Measurements from ENCODE around the gene CPT1C. TPM values are rescaled to one million over a fixed set of nuclear protein-coding genes. Genes with fewer than 3 reads are reported as not detected.

CPT1C gene
- total and polyA plus RNA-seq, 2 donors (not counting 3 experiments of a cell fraction or from before 2014, with no cell fraction given): 45.7 to 80.8 TPM

DNA sequence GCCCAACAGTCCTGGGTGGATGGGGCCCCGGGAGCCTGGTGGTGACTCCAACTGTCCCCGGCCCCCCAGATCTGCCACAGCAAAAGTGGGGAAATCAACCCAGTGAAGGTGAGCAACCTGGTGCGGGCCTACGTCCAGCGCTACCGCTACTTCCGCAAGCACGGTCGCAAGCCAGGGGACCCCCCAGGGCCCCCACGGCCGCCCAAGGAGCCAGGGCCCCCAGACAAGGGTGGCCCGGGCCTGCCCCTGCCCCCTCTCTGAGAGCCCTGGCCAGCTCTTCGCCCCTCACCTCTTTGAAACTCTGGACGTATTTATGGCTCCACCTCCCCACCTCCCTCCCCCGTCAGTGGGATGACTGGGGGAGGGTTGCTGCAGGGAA, 32.8 kb upstream of the CPT1C start:
- FAIRE-seq: no peak
- dilution Hi-C loops (cut with MboI; ENCODE audit: extremely low pct_ligation_motif_present, low sequenced_read_pairs): no loop called here

More for the DNA sequence above, 32.8 kb upstream of the CPT1C start:
- peaks cover 17 to 73% of the 10 kb centered on the region in 2 experiments for H3K36me3 ChIP-seq (ENCODE audit: control insufficient read depth in 2 of 2, extremely low read depth in 1 of 2, insufficient read depth in 2 of 2, low read length in 2 of 2)
- H3K4me3 ChIP-seq (replicated peaks in 1 of 3; ENCODE audit: insufficient read depth in 1 of 3, low read depth in 1 of 3, low read length in 3 of 3): no peak overlapping the region
- H3K4me1 ChIP-seq (ENCODE audit: control insufficient read depth, extremely low read depth, insufficient read depth, low read length): no peaks in the 10 kb centered on the region
- H3K9me3 ChIP-seq (replicated peaks; ENCODE audit: control insufficient read depth, insufficient read depth, low read length): no peaks in the 10 kb centered on the region
- DNase-seq (ENCODE audit: low read depth, low spot score): no peak
- no peak overlapping the region for H3K4me2 ChIP-seq (ENCODE audit: insufficient read depth, low read length)
- TSS peak; percentile 93 for BruUV-seq (replicated peaks)
- H3K9ac ChIP-seq (replicated peaks; ENCODE audit: extremely low read depth, insufficient read depth, low read length): no peak overlapping the region
- no peak overlapping the region for H2AFZ ChIP-seq (ENCODE audit: low read depth, low read length)
- intact Hi-C loops (cut with micrococcal nuclease): no loop called here
- ChIA-PET CTCF (interaction anchor here (0.6 to 1.5 kb wide), 3 partner anchors 11 to 24 kb away, joined by 3 to 6 read pairs (median 4); no protein-coding TSS in a partner anchor), POLR2A (no interaction called here)
- TF ChIP-seq FOS (IDR thresholded peaks at IDR 0.05; ENCODE audit: borderline replicate concordance, insufficient read depth, low read length) (no peak), MYC (IDR thresholded peaks at IDR 0.05; ENCODE audit: low read depth, low read length) (no peak), GATA2 (IDR thresholded peaks at IDR 0.05; ENCODE audit: insufficient read depth, insufficient read length, low read depth, low read length) (no peak), JUN (IDR thresholded peaks at IDR 0.05; ENCODE audit: borderline replicate concordance, insufficient read depth, insufficient read length, low read depth) (no peak), POLR2A (IDR thresholded peaks at IDR 0.05; ENCODE audit: low read depth, low read length) (no peak), POLR2AphosphoS5 (IDR thresholded peaks at IDR 0.05; ENCODE audit: insufficient read depth, low read depth, low read length) (no peak)
- TF ChIP-seq, protein P1, sequence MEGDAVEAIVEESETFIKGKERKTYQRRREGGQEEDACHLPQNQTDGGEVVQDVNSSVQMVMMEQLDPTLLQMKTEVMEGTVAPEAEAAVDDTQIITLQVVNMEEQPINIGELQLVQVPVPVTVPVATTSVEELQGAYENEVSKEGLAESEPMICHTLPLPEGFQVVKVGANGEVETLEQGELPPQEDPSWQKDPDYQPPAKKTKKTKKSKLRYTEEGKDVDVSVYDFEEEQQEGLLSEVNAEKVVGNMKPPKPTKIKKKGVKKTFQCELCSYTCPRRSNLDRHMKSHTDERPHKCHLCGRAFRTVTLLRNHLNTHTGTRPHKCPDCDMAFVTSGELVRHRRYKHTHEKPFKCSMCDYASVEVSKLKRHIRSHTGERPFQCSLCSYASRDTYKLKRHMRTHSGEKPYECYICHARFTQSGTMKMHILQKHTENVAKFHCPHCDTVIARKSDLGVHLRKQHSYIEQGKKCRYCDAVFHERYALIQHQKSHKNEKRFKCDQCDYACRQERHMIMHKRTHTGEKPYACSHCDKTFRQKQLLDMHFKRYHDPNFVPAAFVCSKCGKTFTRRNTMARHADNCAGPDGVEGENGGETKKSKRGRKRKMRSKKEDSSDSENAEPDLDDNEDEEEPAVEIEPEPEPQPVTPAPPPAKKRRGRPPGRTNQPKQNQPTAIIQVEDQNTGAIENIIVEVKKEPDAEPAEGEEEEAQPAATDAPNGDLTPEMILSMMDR (IDR thresholded peaks at IDR 0.05; ENCODE audit: extremely low read depth in 1 of 2, insufficient read depth in 1 of 2, low read depth in 1 of 2, low read length in 2 of 2): no peak
- TF ChIP-seq, protein P2, sequence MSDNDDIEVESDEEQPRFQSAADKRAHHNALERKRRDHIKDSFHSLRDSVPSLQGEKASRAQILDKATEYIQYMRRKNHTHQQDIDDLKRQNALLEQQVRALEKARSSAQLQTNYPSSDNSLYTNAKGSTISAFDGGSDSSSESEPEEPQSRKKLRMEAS (IDR thresholded peaks at IDR 0.05; ENCODE audit: insufficient read depth, insufficient read length): no peak
- H3K79me2 ChIP-seq (ENCODE audit: control insufficient read depth, insufficient read depth, low read length): no peaks in the 10 kb centered on the region
- no peak overlapping the region for H3K27ac ChIP-seq (ENCODE audit: insufficient read depth, low read depth, low read length)
- H4K20me1 ChIP-seq (replicated peaks; ENCODE audit: control insufficient read depth, extremely low read depth, insufficient read depth, low read length): no peaks in the 10 kb centered on the region
- H3K9me1 ChIP-seq (replicated peaks; ENCODE audit: control insufficient read depth, extremely low read depth, insufficient read depth, low read length): no peaks in the 10 kb centered on the region
- no peaks in the 10 kb centered on the region for H3K27me3 ChIP-seq (ENCODE audit: control insufficient read depth in 2 of 2, insufficient read depth in 2 of 2, low read length in 2 of 2)
